Measurements from ENCODE around the gene AOAH.

- TF ChIP-seq, protein P1, sequence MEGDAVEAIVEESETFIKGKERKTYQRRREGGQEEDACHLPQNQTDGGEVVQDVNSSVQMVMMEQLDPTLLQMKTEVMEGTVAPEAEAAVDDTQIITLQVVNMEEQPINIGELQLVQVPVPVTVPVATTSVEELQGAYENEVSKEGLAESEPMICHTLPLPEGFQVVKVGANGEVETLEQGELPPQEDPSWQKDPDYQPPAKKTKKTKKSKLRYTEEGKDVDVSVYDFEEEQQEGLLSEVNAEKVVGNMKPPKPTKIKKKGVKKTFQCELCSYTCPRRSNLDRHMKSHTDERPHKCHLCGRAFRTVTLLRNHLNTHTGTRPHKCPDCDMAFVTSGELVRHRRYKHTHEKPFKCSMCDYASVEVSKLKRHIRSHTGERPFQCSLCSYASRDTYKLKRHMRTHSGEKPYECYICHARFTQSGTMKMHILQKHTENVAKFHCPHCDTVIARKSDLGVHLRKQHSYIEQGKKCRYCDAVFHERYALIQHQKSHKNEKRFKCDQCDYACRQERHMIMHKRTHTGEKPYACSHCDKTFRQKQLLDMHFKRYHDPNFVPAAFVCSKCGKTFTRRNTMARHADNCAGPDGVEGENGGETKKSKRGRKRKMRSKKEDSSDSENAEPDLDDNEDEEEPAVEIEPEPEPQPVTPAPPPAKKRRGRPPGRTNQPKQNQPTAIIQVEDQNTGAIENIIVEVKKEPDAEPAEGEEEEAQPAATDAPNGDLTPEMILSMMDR (IDR thresholded peaks at IDR 0.05 in 4 of 5, conservative IDR thresholded peaks at IDR 0.05 in 1 of 5), result no peak
- no peak for TF ChIP-seq POLR2A (IDR thresholded peaks at IDR 0.05)
Measured at GRCh38 chr7:36570528-36571189, 153.6 kb downstream of the AOAH start.
